SJCRH30 (cell line): ENCODE measurements around the gene CCDC34. TPM values are rescaled to one million over a fixed set of nuclear protein-coding genes. Genes with fewer than 3 reads are reported as not detected.

ENCODE experiments used
- DNase-seq, 2 experiments: peaks; one replicate each; pipeline ENCODE4 v3.0.0-alpha.2; 2015 to 2020
- H3K27ac ChIP-seq: fragments of 250-450 bp; sonication (Bioruptor Pico); 2 replicates; pipeline ENCODE4 v1.5.1; 2020; ENCODE audit warnings: mild to moderate bottlenecking, moderate library complexity
- H3K27me3 ChIP-seq: fragments of 250-450 bp; sonication (Bioruptor Pico); 2 replicates; pipeline ENCODE4 v1.5.1; 2020; ENCODE audit warnings: mild to moderate bottlenecking, moderate library complexity
- H3K36me3 ChIP-seq: fragments of 250-450 bp; sonication (Bioruptor Pico); 2 replicates; pipeline ENCODE4 v1.5.1; 2020; ENCODE audit warnings: mild to moderate bottlenecking, moderate library complexity
- H3K4me1 ChIP-seq: fragments of 250-450 bp; sonication (Bioruptor Pico); 2 replicates; pipeline ENCODE4 v1.5.1; 2020; ENCODE audit warnings: mild to moderate bottlenecking, moderate library complexity
- H3K4me3 ChIP-seq: fragments of 250-450 bp; sonication (Bioruptor Pico); 2 replicates; pipeline ENCODE4 v1.5.1; 2020; ENCODE audit warnings: mild to moderate bottlenecking, moderate library complexity
- H3K9me3 ChIP-seq: fragments of 250-450 bp; sonication (Bioruptor Pico); replicated peaks from 2 replicates; pipeline ENCODE4 v1.5.1; 2020; ENCODE audit warnings: mild to moderate bottlenecking, moderate library complexity
- total RNA-seq: library from RNA; depleted of rRNA; stranded (reverse); fragments of >200 nt; shearing (Covaris generic); gene quantifications from 2 replicates; pipeline ENCODE4 v1.2.3, GENCODE V29; 2014

Gene CCDC34
- total RNA-seq, 1 experiment from 2014 or later: 58.8 TPM

- H3K4me1 ChIP-seq: no peaks in the 10 kb centered on the region
- H3K27me3 ChIP-seq: no peaks in the 10 kb centered on the region
- no peaks in the 10 kb centered on the region for H3K36me3 ChIP-seq
- no peak for DNase-seq
- no peak overlapping the region for H3K4me3 ChIP-seq
- H3K9me3 ChIP-seq: no peaks in the 10 kb centered on the region
- no peak overlapping the region for H3K27ac ChIP-seq
Measured at GRCh38 chr11:27309046-27309445, 54.0 kb downstream of the CCDC34 start.

GRCh38 chr11:27307232-27307631, 55.8 kb downstream of the CCDC34 start:
- Histone ChIP-seq H3K27ac (no peak overlapping the region), H3K4me1 (no peaks in the 10 kb centered on the region), H3K9me3 (no peaks in the 10 kb centered on the region), H3K27me3 (no peaks in the 10 kb centered on the region), H3K4me3 (no peak overlapping the region), H3K36me3 (no peaks in the 10 kb centered on the region)
- DNase-seq: no peak

- no peaks in the 10 kb centered on the region for H3K27me3 ChIP-seq
- H3K9me3 ChIP-seq: no peaks in the 10 kb centered on the region
- H3K4me3 ChIP-seq: no peak overlapping the region
- H3K27ac ChIP-seq: no peak overlapping the region
- H3K4me1 ChIP-seq: no peaks in the 10 kb centered on the region
- no peak for DNase-seq
- H3K36me3 ChIP-seq: no peaks in the 10 kb centered on the region
Measured at GRCh38 chr11:27305751-27306150, 57.3 kb downstream of the CCDC34 start.

GRCh38 chr11:27304514-27304913, 58.5 kb downstream of the CCDC34 start:
- Histone ChIP-seq H3K36me3 (no peaks in the 10 kb centered on the region), H3K4me1 (no peaks in the 10 kb centered on the region), H3K27me3 (no peaks in the 10 kb centered on the region), H3K9me3 (no peaks in the 10 kb centered on the region), H3K4me3 (no peak overlapping the region), H3K27ac (no peak overlapping the region)
- no peak for DNase-seq

- Histone ChIP-seq H3K4me3 (no peak overlapping the region), H3K9me3 (no peaks in the 10 kb centered on the region), H3K36me3 (no peaks in the 10 kb centered on the region), H3K4me1 (no peaks in the 10 kb centered on the region), H3K27me3 (no peaks in the 10 kb centered on the region), H3K27ac (no peak overlapping the region)
- DNase-seq: no peak
Measured at GRCh38 chr11:27303903-27304302, 59.1 kb downstream of the CCDC34 start.

- Histone ChIP-seq H3K27me3 (no peaks in the 10 kb centered on the region), H3K9me3 (no peaks in the 10 kb centered on the region), H3K4me1 (no peaks in the 10 kb centered on the region), H3K36me3 (no peaks in the 10 kb centered on the region), H3K4me3 (no peak overlapping the region), H3K27ac (no peak overlapping the region)
- no peak for DNase-seq
Measured at GRCh38 chr11:27300974-27301373, 62.0 kb downstream of the CCDC34 start.

GRCh38 chr11:27297616-27298015, 65.4 kb downstream of the CCDC34 start:
- no peak overlapping the region for H3K27ac ChIP-seq
- peaks cover 13% of the 10 kb centered on the region for H3K4me1 ChIP-seq
- H3K27me3 ChIP-seq: no peaks in the 10 kb centered on the region
- no peaks in the 10 kb centered on the region; the same call in 1 of the 2 replicates for H3K9me3 ChIP-seq
- no peak for DNase-seq
- no peaks in the 10 kb centered on the region for H3K36me3 ChIP-seq
- H3K4me3 ChIP-seq: no peak overlapping the region

GRCh38 chr11:27296497-27296896, 66.5 kb downstream of the CCDC34 start:
- no peaks in the 10 kb centered on the region for H3K36me3 ChIP-seq
- peaks cover 13% of the 10 kb centered on the region for H3K4me1 ChIP-seq
- DNase-seq: peak; percentile 24 to 69
- no peak overlapping the region for H3K27ac ChIP-seq
- H3K4me3 ChIP-seq: no peak overlapping the region
- H3K9me3 ChIP-seq: peaks cover 7% of the 10 kb centered on the region
- H3K27me3 ChIP-seq: no peaks in the 10 kb centered on the region

- peaks cover 13% of the 10 kb centered on the region for H3K9me3 ChIP-seq
- no peak overlapping the region for H3K4me3 ChIP-seq
- H3K27me3 ChIP-seq: no peaks in the 10 kb centered on the region
Measured at GRCh38 chr11:27295928-27296327, 67.1 kb downstream of the CCDC34 start.

GRCh38 chr11:27294654-27295053, 68.4 kb downstream of the CCDC34 start:
- H3K36me3 ChIP-seq: no peaks in the 10 kb centered on the region

More at GRCh38 chr11:27295928-27296327, 67.1 kb downstream of the CCDC34 start:
- Histone ChIP-seq H3K36me3 (no peaks in the 10 kb centered on the region), H3K4me1 (peaks cover 13% of the 10 kb centered on the region), H3K27ac (no peak overlapping the region)
- no peak for DNase-seq

GRCh38 chr11:27293515-27294417, 69.2 kb downstream of the CCDC34 start:
- Histone ChIP-seq H3K4me3 (no peak overlapping the region), H3K36me3 (no peaks in the 10 kb centered on the region), H3K4me1 (peaks cover 13% of the 10 kb centered on the region), H3K9me3 (peaks cover 18% of the 10 kb centered on the region), H3K27ac (no peak overlapping the region), H3K27me3 (no peaks in the 10 kb centered on the region)
- no peak for DNase-seq

More at GRCh38 chr11:27294654-27295053, 68.4 kb downstream of the CCDC34 start:
- Histone ChIP-seq H3K27ac (no peak overlapping the region), H3K4me1 (peaks cover 13% of the 10 kb centered on the region), H3K4me3 (no peak overlapping the region), H3K9me3 (peaks cover 18% of the 10 kb centered on the region), H3K27me3 (no peaks in the 10 kb centered on the region)
- DNase-seq: peak in 1 of 2 experiments; percentile 64

- no peaks in the 10 kb centered on the region for H3K27me3 ChIP-seq
- H3K4me3 ChIP-seq: no peak overlapping the region
Measured at GRCh38 chr11:27292637-27293010, 70.4 kb downstream of the CCDC34 start.

GRCh38 chr11:27291954-27292636, 70.9 kb downstream of the CCDC34 start:
- peaks cover 13% of the 10 kb centered on the region for H3K4me1 ChIP-seq
- no peaks in the 10 kb centered on the region for H3K36me3 ChIP-seq
- H3K27ac ChIP-seq: no peak overlapping the region
- H3K27me3 ChIP-seq: no peaks in the 10 kb centered on the region
- peaks cover 18% of the 10 kb centered on the region for H3K9me3 ChIP-seq
- DNase-seq: no peak
- no peak overlapping the region for H3K4me3 ChIP-seq

More at GRCh38 chr11:27292637-27293010, 70.4 kb downstream of the CCDC34 start:
- no peaks in the 10 kb centered on the region for H3K36me3 ChIP-seq
- H3K4me1 ChIP-seq: peaks cover 13% of the 10 kb centered on the region
- H3K27ac ChIP-seq: no peak overlapping the region
- DNase-seq: no peak
- peaks cover 18% of the 10 kb centered on the region for H3K9me3 ChIP-seq

GRCh38 chr11:27291302-27291889, 71.6 kb downstream of the CCDC34 start:
- DNase-seq: peak; percentile 29 to 37
- Histone ChIP-seq H3K27me3 (no peaks in the 10 kb centered on the region), H3K27ac (no peak overlapping the region), H3K4me3 (no peak overlapping the region), H3K36me3 (no peaks in the 10 kb centered on the region), H3K9me3 (peaks cover 18% of the 10 kb centered on the region), H3K4me1 (peaks cover 13% of the 10 kb centered on the region)
